DOHH2 (cell line): ENCODE results near the gene MOXD1.

Source experiments
- H3F3A ChIP-seq: fragments of 200-600 bp; sonication (generic), shearing (Covaris generic); 2 replicates; pipeline ENCODE4 v1.6.0; 2016; ENCODE audit warnings: antibody characterized with exemption, mild to moderate bottlenecking; ENCODE audit not compliant: control insufficient read depth, insufficient read depth
- H3K27ac ChIP-seq: fragments of 200-600 bp; sonication (generic); 2 replicates; pipeline ENCODE4 v1.5.1; 2014; ENCODE audit warnings: low read depth, mild to moderate bottlenecking, low read length, moderate library complexity
- H3K27me3 ChIP-seq: fragments of 200-600 bp; sonication (generic); 2 replicates; pipeline ENCODE4 v1.6.1; 2014; ENCODE audit warnings: mild to moderate bottlenecking, low read length, mixed read lengths; ENCODE audit not compliant: control insufficient read depth
- H3K36me3 ChIP-seq: fragments of 200-600 bp; sonication (generic); 2 replicates; pipeline ENCODE4 v1.6.1; 2014; ENCODE audit warnings: mild to moderate bottlenecking, low read length, moderate library complexity, mixed read lengths; ENCODE audit not compliant: control insufficient read depth
- H3K4me1 ChIP-seq: fragments of 200-600 bp; sonication (generic); 2 replicates; pipeline ENCODE4 v1.6.1; 2014; ENCODE audit warnings: mild to moderate bottlenecking, low read length, mixed read lengths; ENCODE audit not compliant: control insufficient read depth
- H3K4me2 ChIP-seq: fragments of 200-600 bp; sonication (generic); 2 replicates; pipeline ENCODE4 v1.6.0; 2014; ENCODE audit warnings: mild to moderate bottlenecking, low read length, moderate library complexity
- H3K4me3 ChIP-seq: fragments of 200-600 bp; sonication (generic); 2 replicates; pipeline ENCODE4 v1.5.1; 2014; ENCODE audit warnings: mild to moderate bottlenecking, low read length, mixed read lengths
- H3K79me2 ChIP-seq: fragments of 200-600 bp; sonication (generic); 2 replicates; pipeline ENCODE4 v1.6.1; 2014; ENCODE audit warnings: mild to moderate bottlenecking, low read length, mixed read lengths; ENCODE audit not compliant: control insufficient read depth
- H3K9me2 ChIP-seq: fragments of 200-600 bp; sonication (generic); replicated peaks from 2 replicates; pipeline ENCODE4 v1.6.1; 2014; ENCODE audit warnings: mild to moderate bottlenecking, low read length, mixed read lengths; ENCODE audit not compliant: control insufficient read depth
- H3K9me3 ChIP-seq: fragments of 200-600 bp; sonication (generic); 2 replicates; pipeline ENCODE4 v1.6.1; 2014; ENCODE audit warnings: antibody characterized with exemption, low read length, mixed read lengths; ENCODE audit not compliant: control insufficient read depth, insufficient read depth
- H4K20me1 ChIP-seq: fragments of 200-600 bp; sonication (generic); 2 replicates; pipeline ENCODE4 v1.6.0; 2014; ENCODE audit warnings: low read depth, mild to moderate bottlenecking, antibody characterized with exemption, low read length, moderate library complexity; ENCODE audit not compliant: control insufficient read depth, insufficient read depth
- CTCF ChIP-seq: fragments of 200-600 bp; sonication (generic); IDR thresholded peaks from one replicate; pipeline ENCODE4 v1.5.1; 2014; ENCODE audit warnings: antibody characterized with exemption, mild to moderate bottlenecking, low read depth, low read length; ENCODE audit not compliant: poor library complexity, severe bottlenecking
- EZH2phosphoT487 ChIP-seq: fragments of 200-600 bp; sonication (generic); IDR thresholded peaks from 2 replicates; pipeline ENCODE4 v1.6.1; 2017; ENCODE audit warnings: borderline replicate concordance, mild to moderate bottlenecking, antibody characterized with exemption, low read length, moderate library complexity, mixed read lengths

Gene MOXD1

GRCh38 chr6:132341646-132342045 is 59.6 kb downstream of the MOXD1 start:
- Histone ChIP-seq H3K4me2 (no peak overlapping the region), H3K4me3 (no peak overlapping the region)

GRCh38 chr6:132334521-132334885 is 66.8 kb downstream of the MOXD1 start:
- no peaks in the 10 kb centered on the region for H3K9me3 ChIP-seq
- no peaks in the 10 kb centered on the region for H3K4me1 ChIP-seq
- H3K9me2 ChIP-seq = no peaks in the 10 kb centered on the region
- H3F3A ChIP-seq = no peaks in the 10 kb centered on the region
- no peaks in the 10 kb centered on the region for H4K20me1 ChIP-seq
- H3K4me2 ChIP-seq = no peak overlapping the region
- H3K27me3 ChIP-seq = no peaks in the 10 kb centered on the region; the same call in 1 of the 2 replicates
- no peaks in the 10 kb centered on the region for H3K36me3 ChIP-seq
- H3K27ac ChIP-seq = no peak overlapping the region
- H3K4me3 ChIP-seq = no peak overlapping the region
- TF ChIP-seq EZH2phosphoT487 (no peak), CTCF (no peak)
- H3K79me2 ChIP-seq = no peaks in the 10 kb centered on the region

More at GRCh38 chr6:132341646-132342045, 59.6 kb downstream of the MOXD1 start:
- H3K27me3 ChIP-seq = no peaks in the 10 kb centered on the region
- no peaks in the 10 kb centered on the region for H3K9me2 ChIP-seq
- H3K9me3 ChIP-seq = peaks cover 11% of the 10 kb centered on the region
- no peaks in the 10 kb centered on the region for H4K20me1 ChIP-seq
- H3F3A ChIP-seq = no peaks in the 10 kb centered on the region
- no peak overlapping the region for H3K27ac ChIP-seq
- no peak for TF ChIP-seq EZH2phosphoT487
- no peak for TF ChIP-seq CTCF
- H3K36me3 ChIP-seq = no peaks in the 10 kb centered on the region
- H3K4me1 ChIP-seq = no peaks in the 10 kb centered on the region
- H3K79me2 ChIP-seq = no peaks in the 10 kb centered on the region

- H3K4me1 ChIP-seq = no peaks in the 10 kb centered on the region
- no peaks in the 10 kb centered on the region for H3F3A ChIP-seq
- H3K36me3 ChIP-seq = no peaks in the 10 kb centered on the region
- no peaks in the 10 kb centered on the region for H3K79me2 ChIP-seq
- no peaks in the 10 kb centered on the region for H4K20me1 ChIP-seq
- H3K27ac ChIP-seq = no peak overlapping the region
- no peaks in the 10 kb centered on the region for H3K9me3 ChIP-seq
- no peaks in the 10 kb centered on the region; the same call in 1 of the 2 replicates for H3K27me3 ChIP-seq
- no peak overlapping the region for H3K4me3 ChIP-seq
- H3K4me2 ChIP-seq = no peak overlapping the region
- TF ChIP-seq EZH2phosphoT487 = no peak
- no peaks in the 10 kb centered on the region for H3K9me2 ChIP-seq
Measured at GRCh38 chr6:132333639-132334520, 67.4 kb downstream of the MOXD1 start.

- Histone ChIP-seq H3K4me2 (no peak overlapping the region), H3K4me3 (no peak overlapping the region)
Measured at GRCh38 chr6:132330759-132331158, 70.5 kb downstream of the MOXD1 start.

More at GRCh38 chr6:132330759-132331158, 70.5 kb downstream of the MOXD1 start:
- no peaks in the 10 kb centered on the region for H3K79me2 ChIP-seq
- no peaks in the 10 kb centered on the region for H3F3A ChIP-seq
- no peaks in the 10 kb centered on the region for H3K27me3 ChIP-seq
- no peak overlapping the region for H3K27ac ChIP-seq
- H3K4me1 ChIP-seq = peaks cover 6% of the 10 kb centered on the region
- H3K36me3 ChIP-seq = no peaks in the 10 kb centered on the region
- TF ChIP-seq EZH2phosphoT487 = no peak
- no peak for TF ChIP-seq CTCF
- no peaks in the 10 kb centered on the region for H3K9me2 ChIP-seq
- no peaks in the 10 kb centered on the region for H3K9me3 ChIP-seq
- no peaks in the 10 kb centered on the region for H4K20me1 ChIP-seq
